OCI-LY3 (cell line): Measurements from ENCODE around the gene GCAT.

Source experiments
- CTCF ChIP-seq: fragments of 200-600, 300-600 bp; sonication (generic); IDR thresholded peaks from 2 replicates; pipeline ENCODE4 v1.5.1; 2014; ENCODE audit warnings: antibody characterized with exemption, low read length, low read depth
- EZH2phosphoT487 ChIP-seq: fragments of 200-600 bp; shearing (Covaris generic); IDR thresholded peaks from 2 replicates; pipeline ENCODE4 v1.6.1; 2018; ENCODE audit warnings: antibody characterized with exemption, mixed run types, low read depth

- no peak for TF ChIP-seq CTCF
- TF ChIP-seq EZH2phosphoT487, result no peak
Measured at GRCh38 chr22:37819105-37819433, 11.3 kb downstream of the GCAT start.
